Pancreas (tissue), 10 donors: ENCODE measurements around the gene RGS7. TPM values are rescaled to one million over a fixed set of nuclear protein-coding genes. Genes with fewer than 3 reads are reported as not detected.

Experiments
- ATAC-seq, 4 donors: fragments of 200-7000 bp; cut with Tn5 transposase; one replicate each; pipeline versions ENCODE4 v1.8.0 to v1.9.1; 2020; ENCODE audit warnings: mild to moderate bottlenecking in 4 of 4, moderate library complexity in 4 of 4
- DNase-seq, 6 donors: peaks; one replicate each; pipeline ENCODE4 v3.0.0-alpha.2; 2020
- FAIRE-seq: peaks from 2 replicates; lab custom pipeline; 2012; peaks lifted over from hg19 to GRCh38; lab: Jason Lieb, UNC
- H3K27ac ChIP-seq, 4 donors: fragments of 200-600 bp; sonication (generic); 1 replicate in 3 of 4; 2 replicates in 1 of 4; pipeline versions ENCODE4 v1.5.0 to v1.8.0; 2020
- H3K27me3 ChIP-seq, 4 donors: fragments of 200-600 bp; one replicate each; pipeline ENCODE4 v1.8.0; 2021
- H3K36me3 ChIP-seq, 3 donors: fragments of 200-600 bp; sonication (generic) in 1 of 3; one replicate each; pipeline versions ENCODE4 v1.5.0 to v1.8.0; 2020 to 2021
- H3K4me1 ChIP-seq, 3 donors: fragments of 200-600 bp; one replicate each; pipeline ENCODE4 v1.8.0; 2021
- H3K4me3 ChIP-seq, 4 donors: fragments of 200-600 bp; sonication (generic) in 2 of 4; one replicate each; pipeline versions ENCODE4 v1.5.0 to v1.8.0; 2020 to 2021
- H3K9me3 ChIP-seq, 4 donors: fragments of 200-600 bp; one replicate each; pipeline ENCODE4 v1.8.0; 2021
- CTCF ChIP-seq, 4 donors: fragments of 200-600 bp; sonication (generic) in 3 of 4; IDR thresholded peaks; one replicate each; pipeline versions ENCODE4 v1.5.0 to v1.8.0; 2021; ENCODE audit warnings: antibody characterized with exemption in 4 of 4
- WGBS, 2 donors: extraction: QIAGEN DNeasy Blood & Tissue Kit; methylation state at CpG; one replicate each; pipeline ENCODE4 v1.1.7; 2013; 5-methylcytosine and 5-hydroxymethylcytosine counted together
- intact Hi-C, 3 donors: fragments of 100-400 bp; cut with DNase I; formaldehyde crosslinking; loops; one replicate each; pipeline versions ENCODE4 v1.11.1 to v1.14.2; 2022
- polyA plus RNA-seq, 2 donors: library from polyadenylated mRNA; stranded (reverse); fragments of 200-250 nt; gene quantifications; one replicate each; pipeline ENCODE4 v1.2.3, GENCODE V29; 2013
- total RNA-seq, 6 donors: library from RNA; stranded (reverse); fragmentation: NEBNext Ultra II Directional in 4 of 6; extraction: Animal tissue kit (Norgen Biotek cat#: 25700) in 4 of 6; gene quantifications; one replicate each; pipeline versions ENCODE4 v1.2.1 to v1.2.4, GENCODE V29; 2021 to 2023
- donor health status: healthy with polysubstance abuse.
- donor health status: DM: no; HTN: no; CAD: no; lungs with moderate emphysema.
- donor health status: DM: no; HTN: no; CAD: no.
- donor health status: control.
- donor health status: control.
- donor health status: Bipolar disorder and iron deficiency.
- donor health status: DM: yes; HTN: yes; CAD: no.
- donor health status: DM: no; HTN: no; CAD: no.
- donor health status: DM: no; HTN: no; CAD: no.
- donor health status: DM: yes; HTN: yes; CAD: no.

RGS7 gene
- total and polyA plus RNA-seq, 8 donors = 0.08 to 4.2 (median 0.33) TPM

GRCh38 chr1:241074507-241074906 lies 282.5 kb downstream of the RGS7 start:
- no peak for TF ChIP-seq CTCF (IDR thresholded peaks at IDR 0.05)
- Histone ChIP-seq H3K4me1 (no peaks in the 10 kb centered on the region), H3K27ac (no peak overlapping the region), H3K9me3 (no peaks in the 10 kb centered on the region), H3K36me3 (no peaks in the 10 kb centered on the region), H3K27me3 (no peaks in the 10 kb centered on the region), H3K4me3 (no peak overlapping the region)
- no peak for DNase-seq
- no peak for FAIRE-seq
- intact Hi-C loops = no loop called here
- WGBS, 2 donors = 54 to 66% methylated on average over 6 of the region's 6 CpGs
- no peak for ATAC-seq

GRCh38 chr1:241068359-241068758 lies 288.6 kb downstream of the RGS7 start:
- ATAC-seq (no peak), DNase-seq (no peak), FAIRE-seq (no peak)
- 61 to 71% methylated on average over 2 of the region's 2 CpGs for WGBS, 2 donors
- Histone ChIP-seq H3K36me3 (no peaks in the 10 kb centered on the region), H3K4me3 (no peak overlapping the region), H3K27ac (no peak overlapping the region), H3K9me3 (no peaks in the 10 kb centered on the region), H3K27me3 (no peaks in the 10 kb centered on the region), H3K4me1 (no peaks in the 10 kb centered on the region)
- intact Hi-C loops = no loop called here
- TF ChIP-seq CTCF (IDR thresholded peaks at IDR 0.05) = no peak

GRCh38 chr1:241063276-241063675 lies 293.7 kb downstream of the RGS7 start:
- intact Hi-C loops = no loop called here
- H3K27ac ChIP-seq = no peak overlapping the region

GRCh38 chr1:241061062-241061461 lies 295.9 kb downstream of the RGS7 start:
- intact Hi-C loops = no loop called here
- H3K27ac ChIP-seq = no peak overlapping the region
- H3K4me1 ChIP-seq = no peaks in the 10 kb centered on the region
- H3K27me3 ChIP-seq = no peaks in the 10 kb centered on the region
- H3K36me3 ChIP-seq = no peaks in the 10 kb centered on the region
- ATAC-seq = no peak
- H3K4me3 ChIP-seq = no peak overlapping the region
- TF ChIP-seq CTCF (IDR thresholded peaks at IDR 0.05) = no peak
- no peak for FAIRE-seq
- 64 to 73% methylated on average over 3 of the region's 3 CpGs for WGBS, 2 donors
- no peak for DNase-seq
- H3K9me3 ChIP-seq = no peaks in the 10 kb centered on the region

More at GRCh38 chr1:241063276-241063675, 293.7 kb downstream of the RGS7 start:
- H3K27me3 ChIP-seq = no peaks in the 10 kb centered on the region
- H3K4me3 ChIP-seq = no peak overlapping the region
- FAIRE-seq = no peak
- ATAC-seq = no peak
- no peaks in the 10 kb centered on the region for H3K9me3 ChIP-seq
- no peak for TF ChIP-seq CTCF (IDR thresholded peaks at IDR 0.05)
- WGBS, 2 donors = 67 to 68% methylated on average over 5 of the region's 5 CpGs
- no peaks in the 10 kb centered on the region for H3K4me1 ChIP-seq
- DNase-seq = no peak
- H3K36me3 ChIP-seq = no peaks in the 10 kb centered on the region

GRCh38 chr1:241048622-241049021 lies 308.4 kb downstream of the RGS7 start:
- Histone ChIP-seq H3K4me1 (no peaks in the 10 kb centered on the region), H3K4me3 (no peak overlapping the region), H3K27ac (no peak overlapping the region), H3K27me3 (no peaks in the 10 kb centered on the region), H3K36me3 (no peaks in the 10 kb centered on the region), H3K9me3 (no peaks in the 10 kb centered on the region)
- WGBS, 2 donors = 40 to 51% methylated on average over 4 of the region's 4 CpGs
- FAIRE-seq (no peak), DNase-seq (no peak), ATAC-seq (no peak)
- intact Hi-C loops = no loop called here
- no peak for TF ChIP-seq CTCF (IDR thresholded peaks at IDR 0.05)
